ENCODE results near the gene PBX1. TPM values are rescaled to one million over a fixed set of nuclear protein-coding genes. Genes with fewer than 3 reads are reported as not detected.

PBX1 gene
- total and polyA plus RNA-seq, 4 donors: 2.2 to 17.3 (median 5.1) TPM

GRCh38 chr1:164672588-164672987, 113.6 kb downstream of the PBX1 start:
- 77% methylated on average over 3 of the region's 3 CpGs for WGBS
- DNase-seq (ENCODE audit: low spot score): no peak
- H3K27ac ChIP-seq (ENCODE audit: low read depth in 1 of 2, low read length in 2 of 2): no peak overlapping the region
- no peaks in the 10 kb centered on the region for H3K4me1 ChIP-seq (ENCODE audit: control insufficient read depth in 4 of 4, insufficient read depth in 4 of 4, low read length in 3 of 4)
- TF ChIP-seq ZBTB33 (IDR thresholded peaks at IDR 0.05) (no peak), RAD21 (IDR thresholded peaks at IDR 0.05) (no peak), HNF4G (IDR thresholded peaks at IDR 0.05) (no peak), FOXA2 (IDR thresholded peaks at IDR 0.05) (no peak)
- H3K4me3 ChIP-seq (ENCODE audit: low read depth in 1 of 3, low read length in 3 of 3): no peak overlapping the region
- no peaks in the 10 kb centered on the region for H3K9me3 ChIP-seq (ENCODE audit: control insufficient read depth in 4 of 4, low read length in 3 of 4)
- H3K9ac ChIP-seq (ENCODE audit: low read depth in 1 of 2, low read length in 2 of 2): no peak overlapping the region
- H3K27me3 ChIP-seq (ENCODE audit: control insufficient read depth in 4 of 4, insufficient read depth in 4 of 4, low read length in 3 of 4): no peaks in the 10 kb centered on the region
- H3K36me3 ChIP-seq (ENCODE audit: control insufficient read depth in 4 of 4, insufficient read depth in 3 of 4, low read depth in 1 of 4, low read length in 3 of 4): no peaks in the 10 kb centered on the region

GRCh38 chr1:164673584-164674214, 114.7 kb downstream of the PBX1 start:
- Histone ChIP-seq H3K27me3 (ENCODE audit: control insufficient read depth in 4 of 4, insufficient read depth in 4 of 4, low read length in 3 of 4) (no peaks in the 10 kb centered on the region), H3K9me3 (ENCODE audit: control insufficient read depth in 4 of 4, low read length in 3 of 4) (no peaks in the 10 kb centered on the region), H3K4me1 (ENCODE audit: control insufficient read depth in 4 of 4, insufficient read depth in 4 of 4, low read length in 3 of 4) (no peaks in the 10 kb centered on the region), H3K4me3 (ENCODE audit: low read depth in 1 of 3, low read length in 3 of 3) (no peak overlapping the region), H3K27ac (ENCODE audit: low read depth in 1 of 2, low read length in 2 of 2) (no peak overlapping the region), H3K36me3 (ENCODE audit: control insufficient read depth in 4 of 4, insufficient read depth in 3 of 4, low read depth in 1 of 4, low read length in 3 of 4) (no peaks in the 10 kb centered on the region), H3K9ac (ENCODE audit: low read depth in 1 of 2, low read length in 2 of 2) (no peak overlapping the region)
- 90% methylated on average over 14 of the region's 14 CpGs for WGBS
- TF ChIP-seq RAD21 (IDR thresholded peaks at IDR 0.05) (peak in 1 of 2 donors; percentile 35), RXRA (IDR thresholded peaks at IDR 0.05) (no peak), CTCF (IDR thresholded peaks at IDR 0.05; ENCODE audit: low read depth, low read length, missing input control) (peak; percentile 28)
- peak; percentile 38 for DNase-seq (ENCODE audit: low spot score)

GRCh38 chr1:164675342-164675904, 116.4 kb downstream of the PBX1 start:
- H3K36me3 ChIP-seq (ENCODE audit: control insufficient read depth in 4 of 4, insufficient read depth in 3 of 4, low read depth in 1 of 4, low read length in 3 of 4): no peaks in the 10 kb centered on the region
- H3K4me3 ChIP-seq (ENCODE audit: low read depth in 1 of 3, low read length in 3 of 3): no peak overlapping the region
- TF ChIP-seq ZBTB33 (IDR thresholded peaks at IDR 0.05): no peak
- no peak for TF ChIP-seq SP1 (IDR thresholded peaks at IDR 0.05)
- no peak overlapping the region for H3K9ac ChIP-seq (ENCODE audit: low read depth in 1 of 2, low read length in 2 of 2)
- H3K27ac ChIP-seq (ENCODE audit: low read depth in 1 of 2, low read length in 2 of 2): no peak overlapping the region
- H3K9me3 ChIP-seq (ENCODE audit: control insufficient read depth in 4 of 4, low read length in 3 of 4): no peaks in the 10 kb centered on the region
- WGBS: 97% methylated on average over 4 of the region's 4 CpGs
- H3K27me3 ChIP-seq (ENCODE audit: control insufficient read depth in 4 of 4, insufficient read depth in 4 of 4, low read length in 3 of 4): no peaks in the 10 kb centered on the region
- no peak for DNase-seq (ENCODE audit: low spot score)
- H3K4me1 ChIP-seq (ENCODE audit: control insufficient read depth in 4 of 4, insufficient read depth in 4 of 4, low read length in 3 of 4): no peaks in the 10 kb centered on the region
